Stimulated activated CD4-positive, alpha-beta T cell treated with anti-CD3 and anti-CD28 coated beads, Interleukin-12 subunit alpha, Interleukin-12 subunit beta, amount 100 ng/mL, for 24 hours (primary cell): ENCODE measurements around the gene ENAH.

Experiments
- DNase-seq, 2 experiments: peaks; one replicate each; pipeline ENCODE4 v3.0.0-alpha.2; 2020; ENCODE audit warnings: low read depth in 2 of 2

Gene ENAH

GRCh38 chr1:225607355-225607754 is 45.6 kb downstream of the ENAH start:
- DNase-seq, result no peak

GRCh38 chr1:225603538-225604354 is 49.2 kb downstream of the ENAH start:
- no peak for DNase-seq

GRCh38 chr1:225602590-225603206 is 50.2 kb downstream of the ENAH start:
- DNase-seq, result no peak

- DNase-seq, result no peak
Observed at GRCh38 chr1:225601902-225602589, 50.9 kb downstream of the ENAH start.

- DNase-seq, result no peak
Observed at GRCh38 chr1:225598847-225599246, 54.1 kb downstream of the ENAH start.

GRCh38 chr1:225597926-225598575 is 54.9 kb downstream of the ENAH start:
- no peak for DNase-seq

- no peak for DNase-seq
Observed at GRCh38 chr1:225596736-225597135, 56.2 kb downstream of the ENAH start.

- DNase-seq, result no peak
Observed at GRCh38 chr1:225595974-225596551, 56.9 kb downstream of the ENAH start.

- no peak for DNase-seq
Observed at GRCh38 chr1:225595452-225595851, 57.5 kb downstream of the ENAH start.

GRCh38 chr1:225593414-225593813 is 59.5 kb downstream of the ENAH start:
- DNase-seq, result no peak

GRCh38 chr1:225592362-225593025 is 60.4 kb downstream of the ENAH start:
- no peak for DNase-seq

- DNase-seq, result no peak
Observed at GRCh38 chr1:225587310-225587709, 65.6 kb downstream of the ENAH start.

- no peak for DNase-seq
Observed at GRCh38 chr1:225581186-225581585, 71.7 kb downstream of the ENAH start.

- DNase-seq, result no peak
Observed at GRCh38 chr1:225580238-225581099, 72.5 kb downstream of the ENAH start.

- no peak for DNase-seq
Observed at GRCh38 chr1:225578251-225578977, 74.5 kb downstream of the ENAH start.

- DNase-seq, result no peak
Observed at GRCh38 chr1:225577241-225577640, 75.7 kb downstream of the ENAH start.

GRCh38 chr1:225573216-225573615 is 79.7 kb downstream of the ENAH start:
- no peak for DNase-seq

- no peak for DNase-seq
Observed at GRCh38 chr1:225572422-225572821, 80.5 kb downstream of the ENAH start.

GRCh38 chr1:225567789-225568188 is 85.1 kb downstream of the ENAH start:
- DNase-seq, result no peak

- DNase-seq, result no peak
Observed at GRCh38 chr1:225565847-225566246, 87.1 kb downstream of the ENAH start.
